Endothelial cell (in vitro differentiated cells): ENCODE measurements around the gene GMFB. TPM values are rescaled to one million over a fixed set of nuclear protein-coding genes. Genes with fewer than 3 reads are reported as not detected.
"Not testable (repeated sequence)": the region's sequence is repeated elsewhere in the genome, so short reads cannot be mapped to it uniquely, and the experiment has no call there.

Experiments used
- DNase-seq: peaks from one replicate; pipeline ENCODE4 v3.0.0; 2021; ENCODE audit warnings: low spot score
- H3K27ac Mint-ChIP-seq: one replicate; pipeline ENCODE4 v1.8.0; 2021; ENCODE audit warnings: mixed read lengths, inconsistent platforms; ENCODE audit not compliant: unreplicated experiment
- H3K27me3 Mint-ChIP-seq: one replicate; pipeline ENCODE4 v1.8.0; 2021; ENCODE audit warnings: mild to moderate bottlenecking, moderate library complexity, mixed read lengths, inconsistent platforms; ENCODE audit not compliant: unreplicated experiment
- H3K36me3 Mint-ChIP-seq: one replicate; pipeline ENCODE4 v1.8.0; 2021; ENCODE audit warnings: mild to moderate bottlenecking, low read depth, mixed read lengths, inconsistent platforms; ENCODE audit not compliant: unreplicated experiment
- H3K4me1 Mint-ChIP-seq: one replicate; pipeline ENCODE4 v1.8.0; 2021; ENCODE audit warnings: mild to moderate bottlenecking, mixed read lengths, inconsistent platforms; ENCODE audit not compliant: unreplicated experiment
- H3K4me3 Mint-ChIP-seq: one replicate; pipeline ENCODE4 v1.8.0; 2021; ENCODE audit warnings: mild to moderate bottlenecking, mixed read lengths, inconsistent platforms; ENCODE audit not compliant: unreplicated experiment
- H3K9me3 Mint-ChIP-seq: one replicate; pipeline ENCODE4 v1.8.0; 2021; ENCODE audit warnings: mixed read lengths, inconsistent platforms; ENCODE audit not compliant: unreplicated experiment
- total RNA-seq: library from RNA; stranded (reverse); fragmentation: NEBNext Ultra II Directional; extraction: Animal tissue kit (Norgen Biotek cat#: 25700); gene quantifications from one replicate; pipeline ENCODE4 v1.2.1, GENCODE V29; 2021; ENCODE audit not compliant: unreplicated experiment
- TF ChIP-seq, protein P1 (sequence below): fragments of 200-600 bp; sonication (generic); IDR thresholded peaks from one replicate; pipeline ENCODE4 v1.5.0; 2021; ENCODE audit warnings: antibody characterized with exemption; ENCODE audit not compliant: unreplicated experiment

The GMFB gene
- total RNA-seq, 1 donor from 2014 or later, result 86.2 TPM

DNA sequence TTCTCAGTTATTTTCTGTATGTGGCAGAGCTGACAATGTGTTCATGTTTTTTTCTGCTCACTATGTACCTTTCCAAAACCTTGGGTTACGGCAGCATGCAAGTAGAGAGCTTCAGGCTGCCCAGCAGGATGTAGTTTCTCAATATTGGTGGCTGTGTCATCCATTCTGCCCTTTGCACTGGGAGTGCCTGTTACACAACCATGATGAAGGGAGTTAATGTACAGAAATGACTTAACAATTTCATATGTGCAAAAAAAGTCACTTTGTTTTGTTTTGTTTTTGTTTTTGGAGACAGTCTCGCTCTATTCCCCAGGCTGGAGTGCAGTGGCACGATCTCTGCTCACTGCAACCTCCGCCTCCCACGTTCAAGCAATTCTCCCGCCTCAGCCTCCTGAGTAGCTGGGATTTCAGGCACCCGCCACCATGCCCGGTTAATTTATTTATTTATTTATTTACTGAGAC lies 41.5 kb downstream of the GMFB start:
- no peak overlapping the region for H3K27ac Mint-ChIP-seq
- TF ChIP-seq, protein P1, sequence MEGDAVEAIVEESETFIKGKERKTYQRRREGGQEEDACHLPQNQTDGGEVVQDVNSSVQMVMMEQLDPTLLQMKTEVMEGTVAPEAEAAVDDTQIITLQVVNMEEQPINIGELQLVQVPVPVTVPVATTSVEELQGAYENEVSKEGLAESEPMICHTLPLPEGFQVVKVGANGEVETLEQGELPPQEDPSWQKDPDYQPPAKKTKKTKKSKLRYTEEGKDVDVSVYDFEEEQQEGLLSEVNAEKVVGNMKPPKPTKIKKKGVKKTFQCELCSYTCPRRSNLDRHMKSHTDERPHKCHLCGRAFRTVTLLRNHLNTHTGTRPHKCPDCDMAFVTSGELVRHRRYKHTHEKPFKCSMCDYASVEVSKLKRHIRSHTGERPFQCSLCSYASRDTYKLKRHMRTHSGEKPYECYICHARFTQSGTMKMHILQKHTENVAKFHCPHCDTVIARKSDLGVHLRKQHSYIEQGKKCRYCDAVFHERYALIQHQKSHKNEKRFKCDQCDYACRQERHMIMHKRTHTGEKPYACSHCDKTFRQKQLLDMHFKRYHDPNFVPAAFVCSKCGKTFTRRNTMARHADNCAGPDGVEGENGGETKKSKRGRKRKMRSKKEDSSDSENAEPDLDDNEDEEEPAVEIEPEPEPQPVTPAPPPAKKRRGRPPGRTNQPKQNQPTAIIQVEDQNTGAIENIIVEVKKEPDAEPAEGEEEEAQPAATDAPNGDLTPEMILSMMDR, result no peak
- H3K27me3 Mint-ChIP-seq, result peaks cover 2% of the 10 kb centered on the region
- H3K4me3 Mint-ChIP-seq, result no peak overlapping the region
- no peaks in the 10 kb centered on the region for H3K36me3 Mint-ChIP-seq
- no peaks in the 10 kb centered on the region for H3K4me1 Mint-ChIP-seq
- no peaks in the 10 kb centered on the region for H3K9me3 Mint-ChIP-seq
- DNase-seq, result no peak

DNA sequence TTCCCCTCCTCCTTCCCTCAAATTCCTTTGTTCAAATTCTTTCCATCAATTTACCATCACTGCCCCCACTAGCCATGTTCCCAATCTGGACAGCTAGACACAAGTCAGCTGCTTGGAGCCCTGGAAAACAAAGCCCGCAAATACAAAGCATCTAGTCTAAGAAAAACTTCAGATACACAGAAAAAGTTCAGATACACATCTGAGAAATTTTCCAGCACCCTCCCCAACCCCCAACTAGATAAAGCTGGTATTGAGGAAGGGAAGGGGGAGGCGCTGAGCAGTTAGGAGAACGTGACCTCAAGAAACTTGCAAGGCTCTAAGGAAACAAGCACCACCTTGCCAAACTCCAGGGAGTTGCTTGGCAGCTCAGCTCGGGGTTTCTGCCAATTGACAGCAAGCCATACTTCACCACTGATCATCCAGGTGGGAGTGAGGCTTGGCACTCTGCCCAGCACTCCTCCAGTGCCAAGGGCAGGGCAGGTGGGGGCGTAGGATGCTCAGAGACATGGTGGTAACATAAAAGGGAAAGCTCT lies 42.6 kb downstream of the GMFB start:
- peaks cover 2% of the 10 kb centered on the region for H3K27me3 Mint-ChIP-seq
- no peak for DNase-seq
- H3K9me3 Mint-ChIP-seq, result no peaks in the 10 kb centered on the region
- peaks cover 5% of the 10 kb centered on the region for H3K4me1 Mint-ChIP-seq
- H3K27ac Mint-ChIP-seq, result no peak overlapping the region
- TF ChIP-seq, protein P1, result no peak
- no peak overlapping the region for H3K4me3 Mint-ChIP-seq
- no peaks in the 10 kb centered on the region for H3K36me3 Mint-ChIP-seq

DNA sequence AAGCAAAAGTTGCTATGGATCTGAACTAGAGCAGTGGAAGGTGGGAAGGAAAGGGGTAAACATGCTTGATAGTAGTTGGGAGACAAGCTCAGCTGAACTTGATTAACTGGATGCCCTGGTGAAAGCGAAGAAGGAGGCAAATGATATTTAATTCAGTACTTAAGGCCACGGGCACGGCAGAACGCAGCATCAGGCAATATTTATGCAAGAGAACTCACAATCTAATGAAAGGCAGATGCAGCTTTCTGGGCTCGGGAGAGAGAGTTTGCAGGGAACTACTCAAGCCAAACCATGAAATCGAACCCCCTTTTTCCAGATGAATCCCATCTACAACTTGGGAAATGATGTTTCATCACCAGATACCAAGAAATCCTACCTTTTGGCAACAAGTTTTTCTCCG lies 44.1 kb downstream of the GMFB start:
- no peak overlapping the region for H3K27ac Mint-ChIP-seq
- TF ChIP-seq, protein P1, result no peak

DNA sequence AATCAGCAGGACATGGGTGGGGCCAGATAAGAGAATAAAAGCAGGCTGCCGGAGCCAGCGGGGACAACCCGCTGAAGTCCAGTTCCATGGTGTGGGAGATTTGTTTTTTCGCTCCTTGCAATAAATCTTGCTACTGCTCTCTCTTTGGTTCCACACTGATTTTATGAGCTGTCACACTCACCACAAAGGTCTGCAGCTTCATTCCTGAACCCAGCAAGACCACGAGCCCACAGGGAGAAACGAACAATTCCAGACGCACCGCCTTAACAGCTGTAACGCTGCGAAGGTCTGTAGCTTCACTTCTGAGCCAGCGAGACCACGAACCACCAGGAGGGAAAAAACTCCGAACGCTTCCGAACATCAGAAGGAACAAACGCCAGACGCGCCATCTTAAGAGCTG lies 44.8 kb downstream of the GMFB start:
- H3K27me3 Mint-ChIP-seq, result peaks cover 5% of the 10 kb centered on the region
- H3K36me3 Mint-ChIP-seq, result no peaks in the 10 kb centered on the region
- peaks cover 18% of the 10 kb centered on the region for H3K4me1 Mint-ChIP-seq
- H3K9me3 Mint-ChIP-seq, result no peaks in the 10 kb centered on the region
- no peak overlapping the region for H3K4me3 Mint-ChIP-seq
- DNase-seq, result no peak
- TF ChIP-seq, protein P1, result no peak
- H3K27ac Mint-ChIP-seq, result no peak overlapping the region

More for the DNA sequence above, 44.1 kb downstream of the GMFB start:
- Mint-ChIP-seq H3K36me3 (no peaks in the 10 kb centered on the region), H3K27me3 (peaks cover 5% of the 10 kb centered on the region), H3K4me1 (peaks cover 14% of the 10 kb centered on the region), H3K4me3 (no peak overlapping the region), H3K9me3 (no peaks in the 10 kb centered on the region)
- DNase-seq, result no peak

DNA sequence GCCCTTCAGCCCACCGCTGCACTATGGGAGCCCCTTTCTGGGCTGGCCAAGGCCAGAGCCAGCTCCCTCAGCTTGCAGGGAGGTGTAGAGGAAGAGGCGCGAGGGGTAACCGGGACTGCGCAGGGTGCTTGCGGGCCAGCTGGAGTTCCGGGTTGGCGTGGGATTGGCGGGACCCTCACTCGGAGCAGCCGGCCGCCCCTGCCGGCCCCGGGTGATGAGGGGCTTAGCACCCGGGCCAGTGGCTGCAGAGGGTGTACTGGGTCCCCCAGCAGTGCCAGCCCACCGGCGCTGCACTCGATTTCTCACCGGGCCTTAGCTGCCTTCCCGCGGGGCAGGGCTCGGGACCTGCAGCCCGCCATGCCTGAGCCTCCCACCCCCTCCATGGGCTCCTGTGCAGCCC lies 45.8 kb downstream of the GMFB start:
- not testable (repeated sequence) for H3K27me3 Mint-ChIP-seq, H3K4me3 Mint-ChIP-seq, DNase-seq, H3K27ac Mint-ChIP-seq, H3K9me3 Mint-ChIP-seq, H3K36me3 Mint-ChIP-seq
- H3K4me1 Mint-ChIP-seq, result peaks cover 24% of the 10 kb centered on the region
